Keratinocyte (primary cell): ENCODE results near the gene DDX51. TPM values are rescaled to one million over a fixed set of nuclear protein-coding genes. Genes with fewer than 3 reads are reported as not detected.

ENCODE experiments used
- DNase-seq: peaks from one replicate; pipeline ENCODE4 v3.0.0-alpha.2; 2011; ENCODE audit warnings: low read depth, missing footprints, low spot score
- FAIRE-seq: peaks from 2 replicates; lab custom pipeline; 2011; peaks lifted over from hg19 to GRCh38; lab: Jason Lieb, UNC
- H2AFZ ChIP-seq: 2 replicates; pipeline ENCODE4 v1.6.0; 2012; ENCODE audit warnings: low read length, control low read depth, inconsistent platforms; ENCODE audit not compliant: control insufficient read depth
- H3K27ac ChIP-seq: 2 replicates; pipeline ENCODE4 v1.5.1; 2011; ENCODE audit warnings: low read length; ENCODE audit not compliant: control insufficient read depth, insufficient read depth
- H3K27me3 ChIP-seq: 3 replicates; pipeline ENCODE4 v1.6.0; 2011; ENCODE audit warnings: low read length; ENCODE audit not compliant: control insufficient read depth, insufficient read depth; ENCODE audit errors: extremely low read depth
- H3K36me3 ChIP-seq, 2 experiments: 2 replicates in 1 of 2; 3 replicates in 1 of 2; pipeline ENCODE4 v1.5.1; 2011; ENCODE audit warnings: low read length in 2 of 2, mild to moderate bottlenecking in 1 of 2; ENCODE audit not compliant: control insufficient read depth in 2 of 2, insufficient read depth in 2 of 2; ENCODE audit errors: extremely low read depth in 1 of 2
- H3K4me1 ChIP-seq: 3 replicates; pipeline ENCODE4 v1.5.1; 2011; ENCODE audit warnings: low read length; ENCODE audit not compliant: control insufficient read depth, insufficient read depth; ENCODE audit errors: extremely low read depth
- H3K4me2 ChIP-seq: 3 replicates; pipeline ENCODE4 v1.6.0; 2011; ENCODE audit warnings: low read depth, low read length; ENCODE audit not compliant: control insufficient read depth, insufficient read depth; ENCODE audit errors: extremely low read depth
- H3K4me3 ChIP-seq, 3 experiments: fragments of 200-600 bp in 1 of 3; sonication (generic) in 1 of 3; 2 replicates in 2 of 3; 3 replicates in 1 of 3; pipeline ENCODE4 v1.5.1; 2011 to 2016; ENCODE audit warnings: low read length in 3 of 3, mild to moderate bottlenecking in 3 of 3, control low read depth in 2 of 3, inconsistent platforms in 1 of 3, low read depth in 1 of 3, mixed read lengths in 1 of 3, mixed run types in 1 of 3, moderate library complexity in 1 of 3; ENCODE audit not compliant: control insufficient read depth in 2 of 3, insufficient read depth in 2 of 3; ENCODE audit errors: extremely low read depth in 1 of 3
- H3K79me2 ChIP-seq: 2 replicates; pipeline ENCODE4 v1.6.0; 2012; ENCODE audit warnings: low read length; ENCODE audit not compliant: control insufficient read depth, insufficient read depth
- H3K9ac ChIP-seq: 3 replicates; pipeline ENCODE4 v1.6.0; 2011; ENCODE audit warnings: low read length; ENCODE audit not compliant: control insufficient read depth, insufficient read depth; ENCODE audit errors: extremely low read depth
- H3K9me1 ChIP-seq: 3 replicates; pipeline ENCODE4 v1.6.0; 2011; ENCODE audit warnings: low read length; ENCODE audit not compliant: control insufficient read depth, insufficient read depth; ENCODE audit errors: extremely low read depth
- H3K9me3 ChIP-seq: 2 replicates; pipeline ENCODE4 v1.5.1; 2012; ENCODE audit warnings: low read depth, low read length; ENCODE audit not compliant: control insufficient read depth
- H4K20me1 ChIP-seq: 3 replicates; pipeline ENCODE4 v1.6.0; 2011; ENCODE audit warnings: low read length; ENCODE audit not compliant: control insufficient read depth, insufficient read depth; ENCODE audit errors: extremely low read depth
- EZH2 ChIP-seq: IDR thresholded peaks from one replicate; pipeline ENCODE4 v1.6.1; 2012; ENCODE audit warnings: inconsistent platforms, mild to moderate bottlenecking, low read length, moderate library complexity
- dilution Hi-C: fragments of 300-500 bp; cut with MboI; formaldehyde crosslinking; loops from one replicate; pipeline ENCODE4 v1.7.0; 2020; ENCODE audit warnings: low sequenced_read_pairs; ENCODE audit not compliant: extremely low pct_ligation_motif_present
- polyA plus RNA-seq, 5 experiments: library from polyadenylated mRNA; depleted of rRNA in 3 of 5; stranded (reverse) in 3 of 5; stranded (forward) in 1 of 5; unstranded in 1 of 5; fragments of >200 nt; gene quantifications; 1 replicate in 1 of 5; 2 replicates in 3 of 5; 3 replicates in 1 of 5; pipeline versions ENCODE4 v1.2.1 to v1.2.3, GENCODE V29; 2011 to 2012; ENCODE audit warnings: missing spikeins in 2 of 5, low read depth in 1 of 5, low replicate concordance in 1 of 5
- TF ChIP-seq, protein P1 (sequence below), 3 experiments: IDR thresholded peaks in 1 of 3; conservative IDR thresholded peaks in 1 of 3; optimal IDR thresholded peaks in 1 of 3; 2 replicates in 2 of 3; 3 replicates in 1 of 3; pipeline versions ENCODE3 to v1.5.1; 2011; ENCODE audit warnings: low read length in 3 of 3, mild to moderate bottlenecking in 3 of 3, moderate library complexity in 2 of 3, control low read depth in 1 of 3, inconsistent platforms in 1 of 3; ENCODE audit not compliant: insufficient read depth in 2 of 3; ENCODE audit errors: extremely low read depth in 1 of 3

Gene DDX51
- polyA plus RNA-seq, 1 donor (not counting 4 experiments of a cell fraction or from before 2014, with no cell fraction given) = 7.4 TPM

GRCh38 chr12:132175496-132176384 is 31.6 kb upstream of the DDX51 start:
- Histone ChIP-seq H3K9me1 (no peaks in the 10 kb centered on the region), H3K9me3 (no peaks in the 10 kb centered on the region), H3K27ac (no peak overlapping the region), H3K9ac (no peak overlapping the region), H3K36me3 (no peaks in the 10 kb centered on the region), H2AFZ (no peak overlapping the region), H3K4me3 (no peak overlapping the region), H3K4me2 (no peak overlapping the region), H3K27me3 (peaks cover 44% of the 10 kb centered on the region), H3K79me2 (no peaks in the 10 kb centered on the region), H3K4me1 (no peaks in the 10 kb centered on the region), H4K20me1 (peaks cover 2% of the 10 kb centered on the region)
- DNase-seq = no peak
- dilution Hi-C loops = no loop called here
- TF ChIP-seq EZH2 = no peak
- TF ChIP-seq, protein P1, sequence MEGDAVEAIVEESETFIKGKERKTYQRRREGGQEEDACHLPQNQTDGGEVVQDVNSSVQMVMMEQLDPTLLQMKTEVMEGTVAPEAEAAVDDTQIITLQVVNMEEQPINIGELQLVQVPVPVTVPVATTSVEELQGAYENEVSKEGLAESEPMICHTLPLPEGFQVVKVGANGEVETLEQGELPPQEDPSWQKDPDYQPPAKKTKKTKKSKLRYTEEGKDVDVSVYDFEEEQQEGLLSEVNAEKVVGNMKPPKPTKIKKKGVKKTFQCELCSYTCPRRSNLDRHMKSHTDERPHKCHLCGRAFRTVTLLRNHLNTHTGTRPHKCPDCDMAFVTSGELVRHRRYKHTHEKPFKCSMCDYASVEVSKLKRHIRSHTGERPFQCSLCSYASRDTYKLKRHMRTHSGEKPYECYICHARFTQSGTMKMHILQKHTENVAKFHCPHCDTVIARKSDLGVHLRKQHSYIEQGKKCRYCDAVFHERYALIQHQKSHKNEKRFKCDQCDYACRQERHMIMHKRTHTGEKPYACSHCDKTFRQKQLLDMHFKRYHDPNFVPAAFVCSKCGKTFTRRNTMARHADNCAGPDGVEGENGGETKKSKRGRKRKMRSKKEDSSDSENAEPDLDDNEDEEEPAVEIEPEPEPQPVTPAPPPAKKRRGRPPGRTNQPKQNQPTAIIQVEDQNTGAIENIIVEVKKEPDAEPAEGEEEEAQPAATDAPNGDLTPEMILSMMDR (optimal IDR thresholded peaks at IDR 0.05 in 1 of 3, IDR thresholded peaks at IDR 0.05 in 1 of 3, conservative IDR thresholded peaks at IDR 0.05 in 1 of 3; ENCODE audit: extremely low read depth in 1 of 3, insufficient read depth in 2 of 3, low read length in 3 of 3) = no peak
- FAIRE-seq = no peak

DNA sequence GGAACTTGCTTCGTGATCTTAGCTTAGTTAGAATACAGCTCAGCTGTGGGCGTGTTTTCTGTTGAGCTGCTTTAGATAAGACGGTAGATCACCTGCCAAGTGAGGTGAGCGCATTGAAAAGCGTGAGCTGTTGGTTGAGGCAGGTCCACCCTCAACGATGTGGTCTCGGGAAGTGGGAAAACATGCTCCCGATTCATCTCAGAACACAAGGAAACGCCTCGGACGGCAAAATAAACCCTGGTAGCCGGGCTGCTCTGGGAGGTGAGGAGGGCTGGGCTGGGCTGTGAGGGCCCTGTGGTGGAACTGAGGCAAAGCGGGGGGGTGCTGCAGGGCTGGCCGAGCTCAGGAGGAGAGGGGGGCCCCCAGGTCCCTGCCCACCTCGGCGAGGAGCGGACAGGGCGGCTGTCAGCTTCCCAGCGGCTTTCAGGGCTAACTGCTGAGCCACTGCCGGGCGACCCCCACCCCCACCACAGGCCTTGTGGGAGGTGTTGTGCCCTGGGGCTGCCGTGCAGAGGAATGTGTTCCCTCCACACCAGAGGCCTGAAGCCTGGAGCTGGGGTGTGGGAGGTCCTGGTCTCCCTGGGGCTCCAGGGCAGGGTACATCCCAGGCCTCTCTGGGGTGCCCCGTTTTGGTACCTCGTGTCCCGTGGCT is 30.8 kb upstream of the DDX51 start:
- no peak for TF ChIP-seq EZH2
- TF ChIP-seq, protein P1 (optimal IDR thresholded peaks at IDR 0.05 in 1 of 3, IDR thresholded peaks at IDR 0.05 in 1 of 3, conservative IDR thresholded peaks at IDR 0.05 in 1 of 3; ENCODE audit: extremely low read depth in 1 of 3, insufficient read depth in 2 of 3, low read length in 3 of 3) = no peak
- H3K27ac ChIP-seq = no peak overlapping the region
- no peaks in the 10 kb centered on the region for H3K79me2 ChIP-seq
- H4K20me1 ChIP-seq = peaks cover 2% of the 10 kb centered on the region
- H3K9me1 ChIP-seq = no peaks in the 10 kb centered on the region
- no peaks in the 10 kb centered on the region for H3K36me3 ChIP-seq
- H2AFZ ChIP-seq = no peak overlapping the region
- H3K9me3 ChIP-seq = no peaks in the 10 kb centered on the region
- H3K27me3 ChIP-seq = peaks cover 48% of the 10 kb centered on the region
- no peak overlapping the region for H3K9ac ChIP-seq
- H3K4me3 ChIP-seq = no peak overlapping the region
- no peak overlapping the region for H3K4me2 ChIP-seq
- dilution Hi-C loops = no loop called here
- no peak for FAIRE-seq
- DNase-seq = no peak
- H3K4me1 ChIP-seq = no peaks in the 10 kb centered on the region
